GM12891 (cell line): Measurements from ENCODE around the gene AMELY.

Experiments
- POLR2A ChIP-seq: IDR thresholded peaks from 2 replicates; pipeline ENCODE4 v1.6.1; 2011; ENCODE audit warnings: low read depth, low read length, control low read depth
- POLR2AphosphoS5 ChIP-seq: IDR thresholded peaks from 2 replicates; pipeline ENCODE4 v1.6.1; 2011; ENCODE audit warnings: low read depth, low read length, control low read depth

DNA sequence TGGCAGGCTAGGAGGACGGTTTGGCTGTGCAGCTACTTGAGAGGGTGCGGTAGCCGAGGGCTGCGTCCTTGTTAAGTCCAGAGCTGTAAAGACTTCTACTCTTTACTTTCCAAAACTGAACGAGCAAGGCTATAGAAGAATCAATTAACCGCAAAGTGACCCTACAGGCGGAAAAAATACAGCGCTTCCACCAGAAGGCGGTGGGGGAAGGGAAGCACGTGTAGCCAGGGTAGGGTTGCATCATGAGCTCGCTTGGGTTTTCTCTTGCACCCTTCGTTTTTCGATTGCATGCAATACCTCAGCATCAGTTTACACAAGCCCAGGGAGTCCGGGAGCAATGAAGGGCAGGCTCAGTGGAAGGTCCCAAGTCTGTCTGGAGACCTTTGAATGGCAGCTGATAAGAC, 2.4 kb downstream of the AMELY start:
- TF ChIP-seq POLR2AphosphoS5 (no peak), POLR2A (no peak)
